ENCODE data around the gene TNS3.

GRCh38 chr7:47582764-47583738, 1.1 kb upstream of the TNS3 start:
- TF ChIP-seq CTCF (conservative IDR thresholded peaks at IDR 0.05 in 1 of 2, IDR thresholded peaks at IDR 0.05 in 1 of 2; ENCODE audit: extremely low read depth in 1 of 2, insufficient read depth in 1 of 2, low read depth in 1 of 2, low read length in 2 of 2) (no peak), EZH2 (IDR thresholded peaks at IDR 0.05; ENCODE audit: borderline replicate concordance, low read length) (no peak)
